ENCODE results near the gene LRRC55.

DNA sequence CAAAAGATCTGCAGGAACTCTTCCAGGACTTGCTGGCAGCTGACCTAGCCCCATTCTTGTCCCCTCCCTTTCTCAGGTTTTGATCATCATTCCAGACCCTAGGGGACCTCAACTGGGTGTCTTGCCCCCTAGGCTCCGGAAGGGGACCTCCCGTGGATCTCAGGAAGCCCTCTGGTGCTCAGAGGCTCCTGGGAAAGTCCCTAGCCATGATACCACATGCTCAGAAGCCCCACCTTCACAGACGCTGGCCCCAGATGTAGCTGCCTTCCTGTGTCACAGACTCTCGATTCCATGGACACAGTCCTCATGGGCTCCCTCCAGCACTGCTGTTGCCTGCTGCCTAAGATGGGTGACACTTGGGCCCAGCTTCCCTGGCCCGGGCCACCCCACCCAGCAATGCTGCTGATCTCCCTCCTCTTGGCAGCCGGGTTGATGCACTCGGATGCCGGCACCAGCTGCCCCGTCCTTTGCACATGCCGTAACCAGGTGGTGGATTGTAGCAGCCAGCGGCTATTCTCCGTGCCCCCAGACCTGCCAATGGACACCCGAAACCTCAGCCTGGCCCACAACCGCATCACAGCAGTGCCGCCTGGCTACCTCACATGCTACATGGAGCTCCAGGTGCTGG is at the start of gene LRRC55:
- TF ChIP-seq CBFB (CRISPR knock-in tag; IDR thresholded peaks at IDR 0.05; ENCODE audit: low read depth) (no peak), TEAD1 (CRISPR knock-in tag; IDR thresholded peaks at IDR 0.05) (no peak), SP1 (CRISPR knock-in tag; conservative IDR thresholded peaks at IDR 0.05) (no peak)
- TF ChIP-seq, protein P1, sequence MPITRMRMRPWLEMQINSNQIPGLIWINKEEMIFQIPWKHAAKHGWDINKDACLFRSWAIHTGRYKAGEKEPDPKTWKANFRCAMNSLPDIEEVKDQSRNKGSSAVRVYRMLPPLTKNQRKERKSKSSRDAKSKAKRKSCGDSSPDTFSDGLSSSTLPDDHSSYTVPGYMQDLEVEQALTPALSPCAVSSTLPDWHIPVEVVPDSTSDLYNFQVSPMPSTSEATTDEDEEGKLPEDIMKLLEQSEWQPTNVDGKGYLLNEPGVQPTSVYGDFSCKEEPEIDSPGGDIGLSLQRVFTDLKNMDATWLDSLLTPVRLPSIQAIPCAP (CRISPR knock-in tag; IDR thresholded peaks at IDR 0.05), result no peak
- TF ChIP-seq, protein P2, sequence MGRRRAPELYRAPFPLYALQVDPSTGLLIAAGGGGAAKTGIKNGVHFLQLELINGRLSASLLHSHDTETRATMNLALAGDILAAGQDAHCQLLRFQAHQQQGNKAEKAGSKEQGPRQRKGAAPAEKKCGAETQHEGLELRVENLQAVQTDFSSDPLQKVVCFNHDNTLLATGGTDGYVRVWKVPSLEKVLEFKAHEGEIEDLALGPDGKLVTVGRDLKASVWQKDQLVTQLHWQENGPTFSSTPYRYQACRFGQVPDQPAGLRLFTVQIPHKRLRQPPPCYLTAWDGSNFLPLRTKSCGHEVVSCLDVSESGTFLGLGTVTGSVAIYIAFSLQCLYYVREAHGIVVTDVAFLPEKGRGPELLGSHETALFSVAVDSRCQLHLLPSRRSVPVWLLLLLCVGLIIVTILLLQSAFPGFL (CRISPR knock-in tag; IDR thresholded peaks at IDR 0.05; ENCODE audit: borderline replicate concordance), result no peak
- TF ChIP-seq, protein P3, sequence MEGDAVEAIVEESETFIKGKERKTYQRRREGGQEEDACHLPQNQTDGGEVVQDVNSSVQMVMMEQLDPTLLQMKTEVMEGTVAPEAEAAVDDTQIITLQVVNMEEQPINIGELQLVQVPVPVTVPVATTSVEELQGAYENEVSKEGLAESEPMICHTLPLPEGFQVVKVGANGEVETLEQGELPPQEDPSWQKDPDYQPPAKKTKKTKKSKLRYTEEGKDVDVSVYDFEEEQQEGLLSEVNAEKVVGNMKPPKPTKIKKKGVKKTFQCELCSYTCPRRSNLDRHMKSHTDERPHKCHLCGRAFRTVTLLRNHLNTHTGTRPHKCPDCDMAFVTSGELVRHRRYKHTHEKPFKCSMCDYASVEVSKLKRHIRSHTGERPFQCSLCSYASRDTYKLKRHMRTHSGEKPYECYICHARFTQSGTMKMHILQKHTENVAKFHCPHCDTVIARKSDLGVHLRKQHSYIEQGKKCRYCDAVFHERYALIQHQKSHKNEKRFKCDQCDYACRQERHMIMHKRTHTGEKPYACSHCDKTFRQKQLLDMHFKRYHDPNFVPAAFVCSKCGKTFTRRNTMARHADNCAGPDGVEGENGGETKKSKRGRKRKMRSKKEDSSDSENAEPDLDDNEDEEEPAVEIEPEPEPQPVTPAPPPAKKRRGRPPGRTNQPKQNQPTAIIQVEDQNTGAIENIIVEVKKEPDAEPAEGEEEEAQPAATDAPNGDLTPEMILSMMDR (IDR thresholded peaks at IDR 0.05), result no peak

Measured in WTC11 (cell line).